Adrenal gland (tissue), 5 donors: ENCODE measurements around the gene LRP1-AS.

Experiments
- CTCF ChIP-seq, 6 experiments: fragments of 450-650 bp in 4 of 6; fragments of 200-600 bp in 2 of 6; sonication (generic) in 1 of 6; IDR thresholded peaks; 1 replicate in 5 of 6; 2 replicates in 1 of 6; pipeline versions ENCODE4 v1.5.1 to v1.8.0; 2016 to 2021; ENCODE audit warnings: antibody characterized with exemption in 6 of 6, mild to moderate bottlenecking in 2 of 6, moderate library complexity in 1 of 6
- POLR2A ChIP-seq, 2 donors: fragments of 450-650 bp; IDR thresholded peaks; one replicate each; pipeline ENCODE4 v1.6.1; 2017; ENCODE audit warnings: antibody characterized with exemption in 2 of 2, mild to moderate bottlenecking in 2 of 2, moderate library complexity in 1 of 2
- donor health status: DM: no; HTN: no; CAD: no.

- no peak for TF ChIP-seq CTCF (IDR thresholded peaks at IDR 0.05)
- no peak for TF ChIP-seq POLR2A (IDR thresholded peaks at IDR 0.05)
Measured at GRCh38 chr12:57101892-57102695, 45.3 kb downstream of the LRP1-AS start.
